ENCODE results near the gene SMAP1. TPM values are rescaled to one million over a fixed set of nuclear protein-coding genes. Genes with fewer than 3 reads are reported as not detected.
A peak's percentile ranks its signal among the peaks of the same experiment; 100 is the strongest.

SMAP1 gene
- total RNA-seq (2014; rRNA removed; shearing (Covaris generic)) (13.7 and 18.4 TPM in 2 replicates), polyA plus RNA-seq (2016; fragmentation: Nextera tagmentation; extraction: Ambion mirVana) (18.0 and 20.1 TPM in 2 replicates)

GRCh38 chr6:70667711-70668498 is at the start of gene SMAP1:
Gene SMAP1, plus strand, starts transcription at chr6:70667883. Its CDS starts 141 bp downstream, at chr6:70668024.
- Histone ChIP-seq H3K79me2 (ENCODE audit: insufficient read depth) (peaks cover 50% of the 10 kb centered on the region), H3K4me1 (ENCODE audit: insufficient read depth) (peaks cover 12% of the 10 kb centered on the region), H3K9ac (peak within 1 kb of the TSS; percentile 86), H3K4me3 (peak within 1 kb of the TSS; percentile 94), H3K27ac (peak within 1 kb of the TSS; percentile 68), H3K9me2 (ENCODE audit: insufficient read depth) (no peaks in the 10 kb centered on the region), H3K27me3 (replicated peaks; ENCODE audit: insufficient read depth) (no peaks in the 10 kb centered on the region), H4K20me1 (ENCODE audit: insufficient read depth) (peaks cover 2% of the 10 kb centered on the region; the same call in 1 of the 2 replicates), H3K4me2 (ENCODE audit: unreplicated experiment) (peak within 1 kb of the TSS; percentile 100), H3K9me3 (ENCODE audit: low read depth) (no peaks in the 10 kb centered on the region), H3F3A (ENCODE audit: insufficient read depth) (0 out of 2 replicates have a peak, but pooled peaks cover 6% of the 10 kb centered on the region), H2AFZ (peak within 1 kb of the TSS; percentile 99), H3K36me3 (ENCODE audit: low read depth) (no peaks in the 10 kb centered on the region)
- DNase-seq, result peak; percentile 92
- 0 to 1% methylated on average over 57 to 84 of the region's 90 CpGs for WGBS, 2 experiments (ENCODE audit: low coverage in 1 of 2, low lambda C conversion rate in 2 of 2, missing lambda C conversion rate in 2 of 2)
- in situ Hi-C loops (cut with MboI), result no loop called here
- TF ChIP-seq EZH2phosphoT487 (IDR thresholded peaks at IDR 0.05; ENCODE audit: insufficient read depth, low read depth) (no peak), EZH2 (IDR thresholded peaks at IDR 0.05; ENCODE audit: insufficient read depth, poor library complexity, severe bottlenecking) (no peak)

DNA sequence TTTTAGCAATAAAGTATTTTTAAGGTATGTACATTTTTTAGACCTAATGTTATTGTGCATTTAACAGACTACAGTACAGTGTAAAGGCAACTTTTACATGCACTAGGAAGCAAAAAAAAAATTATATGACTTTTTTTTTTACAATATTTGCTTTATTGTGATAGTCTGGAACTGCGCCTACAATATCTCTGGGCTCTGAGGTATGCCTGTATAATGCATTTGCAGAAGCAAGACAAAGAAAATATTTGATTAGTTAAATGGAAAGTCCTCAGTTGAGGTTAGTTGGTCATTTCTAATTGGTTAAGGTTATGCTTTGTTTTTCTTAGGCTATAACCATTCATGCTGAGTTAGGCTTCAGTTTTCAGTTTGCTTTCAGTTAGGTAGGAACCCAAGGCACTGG is 46.9 kb upstream of the SMAP1 start:
- Histone ChIP-seq H2AFZ (no peak overlapping the region), H3K79me2 (ENCODE audit: insufficient read depth) (no peaks in the 10 kb centered on the region), H3K4me2 (ENCODE audit: unreplicated experiment) (no peak overlapping the region), H3F3A (ENCODE audit: insufficient read depth) (no peaks in the 10 kb centered on the region), H3K9me3 (ENCODE audit: low read depth) (no peaks in the 10 kb centered on the region), H3K4me3 (no peak overlapping the region), H4K20me1 (ENCODE audit: insufficient read depth) (no peaks in the 10 kb centered on the region), H3K36me3 (ENCODE audit: low read depth) (no peaks in the 10 kb centered on the region), H3K27me3 (replicated peaks; ENCODE audit: insufficient read depth) (no peaks in the 10 kb centered on the region; the same call in none of the 2 replicates), H3K9ac (no peak overlapping the region), H3K4me1 (ENCODE audit: insufficient read depth) (no peaks in the 10 kb centered on the region), H3K27ac (no peak overlapping the region), H3K9me2 (ENCODE audit: insufficient read depth) (no peaks in the 10 kb centered on the region)
- TF ChIP-seq EZH2phosphoT487 (IDR thresholded peaks at IDR 0.05; ENCODE audit: insufficient read depth, low read depth) (no peak), EZH2 (IDR thresholded peaks at IDR 0.05; ENCODE audit: insufficient read depth, poor library complexity, severe bottlenecking) (no peak)
- DNase-seq, result no peak
- in situ Hi-C loops (cut with MboI), result no loop called here
- 29 to 36% methylated on average over 1 of the region's 1 CpG for WGBS, 2 experiments (ENCODE audit: low coverage in 1 of 2, low lambda C conversion rate in 2 of 2, missing lambda C conversion rate in 2 of 2)

GRCh38 chr6:70622461-70622860 is 45.2 kb upstream of the SMAP1 start:
- no peak overlapping the region for H3K4me2 ChIP-seq (ENCODE audit: unreplicated experiment)
- H3K27ac ChIP-seq, result no peak overlapping the region
- 0 to 8% methylated on average over 1 of the region's 1 CpG for WGBS, 2 experiments (ENCODE audit: low coverage in 1 of 2, low lambda C conversion rate in 2 of 2, missing lambda C conversion rate in 2 of 2)
- H3K79me2 ChIP-seq (ENCODE audit: insufficient read depth), result no peaks in the 10 kb centered on the region
- no peaks in the 10 kb centered on the region for H3K4me1 ChIP-seq (ENCODE audit: insufficient read depth)
- H3K27me3 ChIP-seq (replicated peaks; ENCODE audit: insufficient read depth), result no peaks in the 10 kb centered on the region; the same call in none of the 2 replicates
- no peaks in the 10 kb centered on the region for H3K9me3 ChIP-seq (ENCODE audit: low read depth)
- H2AFZ ChIP-seq, result no peak overlapping the region
- peak; percentile 45 for DNase-seq
- H3K4me3 ChIP-seq, result no peak overlapping the region
- no peak for TF ChIP-seq EZH2 (IDR thresholded peaks at IDR 0.05; ENCODE audit: insufficient read depth, poor library complexity, severe bottlenecking)
- TF ChIP-seq EZH2phosphoT487 (IDR thresholded peaks at IDR 0.05; ENCODE audit: insufficient read depth, low read depth), result no peak
- no peaks in the 10 kb centered on the region for H3K9me2 ChIP-seq (ENCODE audit: insufficient read depth)
- no peaks in the 10 kb centered on the region for H4K20me1 ChIP-seq (ENCODE audit: insufficient read depth)
- H3F3A ChIP-seq (ENCODE audit: insufficient read depth), result no peaks in the 10 kb centered on the region
- H3K9ac ChIP-seq, result no peak overlapping the region
- in situ Hi-C loops (cut with MboI), result no loop called here
- H3K36me3 ChIP-seq (ENCODE audit: low read depth), result no peaks in the 10 kb centered on the region

- no peaks in the 10 kb centered on the region for H3F3A ChIP-seq (ENCODE audit: insufficient read depth)
- TF ChIP-seq EZH2phosphoT487 (IDR thresholded peaks at IDR 0.05; ENCODE audit: insufficient read depth, low read depth) (no peak), EZH2 (IDR thresholded peaks at IDR 0.05; ENCODE audit: insufficient read depth, poor library complexity, severe bottlenecking) (no peak)
Observed at GRCh38 chr6:70625436-70625835, 42.2 kb upstream of the SMAP1 start.

More at GRCh38 chr6:70625436-70625835, 42.2 kb upstream of the SMAP1 start:
- Histone ChIP-seq H3K9me3 (ENCODE audit: low read depth) (no peaks in the 10 kb centered on the region), H3K4me3 (no peak overlapping the region), H3K9me2 (ENCODE audit: insufficient read depth) (no peaks in the 10 kb centered on the region), H3K9ac (no peak overlapping the region), H3K4me2 (ENCODE audit: unreplicated experiment) (no peak overlapping the region), H3K4me1 (ENCODE audit: insufficient read depth) (no peaks in the 10 kb centered on the region), H2AFZ (no peak overlapping the region), H3K27ac (no peak overlapping the region), H4K20me1 (ENCODE audit: insufficient read depth) (no peaks in the 10 kb centered on the region), H3K79me2 (ENCODE audit: insufficient read depth) (no peaks in the 10 kb centered on the region), H3K27me3 (replicated peaks; ENCODE audit: insufficient read depth) (no peaks in the 10 kb centered on the region; the same call in 1 of the 2 replicates), H3K36me3 (ENCODE audit: low read depth) (no peaks in the 10 kb centered on the region)
- no peak for DNase-seq
- in situ Hi-C loops (cut with MboI), result no loop called here

Measured in GM23248 (cell line).